ENCODE results near the gene RAB11FIP5. TPM values are rescaled to one million over a fixed set of nuclear protein-coding genes. Genes with fewer than 3 reads are reported as not detected.
A peak's percentile ranks its signal among the peaks of the same experiment; 100 is the strongest.

RAB11FIP5 gene
- total and polyA plus RNA-seq, 2 experiments from 2014 or later: 4.4 to 16.6 TPM

- H3K4me3 ChIP-seq: no peak overlapping the region
- TF ChIP-seq ZNF114 (CRISPR knock-in tag; IDR thresholded peaks at IDR 0.05): no peak
- no peak for TF ChIP-seq ZNF331 (CRISPR knock-in tag; IDR thresholded peaks at IDR 0.05; ENCODE audit: low read depth)
- TF ChIP-seq EZH2 (IDR thresholded peaks at IDR 0.05; ENCODE audit: low read depth, unreplicated experiment): no peak
- TF ChIP-seq CTCF (conservative IDR thresholded peaks at IDR 0.05; ENCODE audit: low read depth in 2 of 2): peak; percentile 47 to 67
- TF ChIP-seq EZH2phosphoT487 (IDR thresholded peaks at IDR 0.05; ENCODE audit: unreplicated experiment): no peak
- TF ChIP-seq JUNB (IDR thresholded peaks at IDR 0.05; ENCODE audit: unreplicated experiment): no peak
- no peak for TF ChIP-seq NANOG (IDR thresholded peaks at IDR 0.05; ENCODE audit: borderline replicate concordance)
- no peaks in the 10 kb centered on the region for H3K79me2 ChIP-seq (replicated peaks; ENCODE audit: insufficient read depth)
- H4K20me1 ChIP-seq (replicated peaks; ENCODE audit: insufficient read depth): no peaks in the 10 kb centered on the region; the same call in 1 of the 2 replicates
- ATAC-seq (peak; percentile 97), DNase-seq (ENCODE audit: low spot score) (peak; percentile 73)
- peaks cover 7% of the 10 kb centered on the region for H3K27me3 Mint-ChIP-seq (ENCODE audit: insufficient read depth, low read depth, poor library complexity)
- H3K27ac Mint-ChIP-seq: peak overlapping the region; percentile 85; the same call in 1 of the 2 replicates
- no peaks in the 10 kb centered on the region for H3K27me3 ChIP-seq (ENCODE audit: insufficient read depth)
- H3F3A ChIP-seq (replicated peaks; ENCODE audit: low read depth): no peaks in the 10 kb centered on the region
- H3K4me1 ChIP-seq (ENCODE audit: insufficient read depth): peaks cover 15% of the 10 kb centered on the region
- 0 out of 2 replicates have a peak overlapping the region, but pooled peaks have one; percentile 32 for H3K4me2 ChIP-seq
- no peaks in the 10 kb centered on the region for H3K9me2 ChIP-seq (ENCODE audit: insufficient read depth)
- peaks cover 26% of the 10 kb centered on the region for H3K4me1 Mint-ChIP-seq
- H3K27ac ChIP-seq (ENCODE audit: low read depth): no peak overlapping the region; the same call in 1 of the 2 replicates
- H3K36me3 ChIP-seq (ENCODE audit: insufficient read depth): no peaks in the 10 kb centered on the region
- no peak overlapping the region for H3K4me3 Mint-ChIP-seq
- H3K36me3 Mint-ChIP-seq (ENCODE audit: low read depth): no peaks in the 10 kb centered on the region; the same call in 1 of the 3 replicates
- H2AFZ ChIP-seq: no peak overlapping the region
- H3K9me3 Mint-ChIP-seq: no peaks in the 10 kb centered on the region
Observed at GRCh38 chr2:73035899-73036711, 76.6 kb downstream of the RAB11FIP5 start.

GRCh38 chr2:73034661-73035375 lies 77.9 kb downstream of the RAB11FIP5 start:
- no peak overlapping the region for H3K27ac Mint-ChIP-seq
- Histone ChIP-seq H3K27me3 (ENCODE audit: insufficient read depth) (no peaks in the 10 kb centered on the region), H3K4me3 (no peak overlapping the region), H4K20me1 (replicated peaks; ENCODE audit: insufficient read depth) (no peaks in the 10 kb centered on the region; the same call in 1 of the 2 replicates), H3K9me2 (ENCODE audit: insufficient read depth) (no peaks in the 10 kb centered on the region), H3F3A (replicated peaks; ENCODE audit: low read depth) (no peaks in the 10 kb centered on the region), H3K27ac (ENCODE audit: low read depth) (no peak overlapping the region), H3K4me2 (no peak overlapping the region), H3K36me3 (ENCODE audit: insufficient read depth) (no peaks in the 10 kb centered on the region), H2AFZ (no peak overlapping the region), H3K4me1 (ENCODE audit: insufficient read depth) (peaks cover 15% of the 10 kb centered on the region), H3K79me2 (replicated peaks; ENCODE audit: insufficient read depth) (no peaks in the 10 kb centered on the region)
- peaks cover 26% of the 10 kb centered on the region for H3K4me1 Mint-ChIP-seq
- H3K4me3 Mint-ChIP-seq: no peak overlapping the region
- H3K27me3 Mint-ChIP-seq (ENCODE audit: insufficient read depth, low read depth, poor library complexity): peaks cover 7% of the 10 kb centered on the region
- H3K36me3 Mint-ChIP-seq (ENCODE audit: low read depth): no peaks in the 10 kb centered on the region; the same call in 2 of the 3 replicates
- ATAC-seq (no peak), DNase-seq (ENCODE audit: low spot score) (no peak)
- no peaks in the 10 kb centered on the region for H3K9me3 Mint-ChIP-seq
- TF ChIP-seq REST (IDR thresholded peaks at IDR 0.05; ENCODE audit: unreplicated experiment): no peak
- TF ChIP-seq EZH2 (IDR thresholded peaks at IDR 0.05; ENCODE audit: low read depth, unreplicated experiment): no peak
- TF ChIP-seq STAT1 (IDR thresholded peaks at IDR 0.05; ENCODE audit: unreplicated experiment): no peak
- TF ChIP-seq POLR2AphosphoS5 (IDR thresholded peaks at IDR 0.05; ENCODE audit: low read depth): no peak
- TF ChIP-seq ZNF114 (CRISPR knock-in tag; IDR thresholded peaks at IDR 0.05): no peak
- TF ChIP-seq ZNF331 (CRISPR knock-in tag; IDR thresholded peaks at IDR 0.05; ENCODE audit: low read depth): no peak
- TF ChIP-seq JUNB (IDR thresholded peaks at IDR 0.05; ENCODE audit: unreplicated experiment): no peak
- no peak for TF ChIP-seq EZH2phosphoT487 (IDR thresholded peaks at IDR 0.05; ENCODE audit: unreplicated experiment)
